ENCODE results near the gene TGFBR3L. TPM values are rescaled to one million over a fixed set of nuclear protein-coding genes. Genes with fewer than 3 reads are reported as not detected.

The TGFBR3L gene
- total and polyA plus RNA-seq, 2 of the 13 experiments (the other 11 are each of a cell fraction or from before 2014, with no cell fraction given): 0.20 to 1.0 TPM

GRCh38 chr19:7888145-7888825 is 26.3 kb upstream of the TGFBR3L start, which contains the start of gene LRRC8E (continued):
- TF ChIP-seq HMGXB3 (CRISPR knock-in tag; IDR thresholded peaks at IDR 0.05; ENCODE audit: borderline replicate concordance): no peak
- no peak for TF ChIP-seq KDM5A (IDR thresholded peaks at IDR 0.05; ENCODE audit: borderline replicate concordance, low read length)
- no peak for TF ChIP-seq ZNF281 (CRISPR knock-in tag; IDR thresholded peaks at IDR 0.05; ENCODE audit: borderline replicate concordance)
- TF ChIP-seq PHF8 (CRISPR knock-in tag; IDR thresholded peaks at IDR 0.05): peak; percentile 93
- TF ChIP-seq ZNF883 (CRISPR knock-in tag; IDR thresholded peaks at IDR 0.05; ENCODE audit: not compliant biosample characterization): peak; percentile 54
- no peak for TF ChIP-seq ZNF558 (CRISPR knock-in tag; IDR thresholded peaks at IDR 0.05; ENCODE audit: borderline replicate concordance)
- no peak for TF ChIP-seq ZNF34 (CRISPR knock-in tag; IDR thresholded peaks at IDR 0.05; ENCODE audit: borderline replicate concordance)
- TF ChIP-seq ZNF530 (CRISPR knock-in tag; IDR thresholded peaks at IDR 0.05; ENCODE audit: low read depth): no peak
- TF ChIP-seq RBAK (CRISPR knock-in tag; IDR thresholded peaks at IDR 0.05): no peak
- no peak for TF ChIP-seq HNRNPL (IDR thresholded peaks at IDR 0.05; ENCODE audit: low read depth, low read length)
- TF ChIP-seq ZNF816 (CRISPR knock-in tag; IDR thresholded peaks at IDR 0.05; ENCODE audit: borderline replicate concordance): no peak
- TF ChIP-seq BRD4 (CRISPR knock-in tag; IDR thresholded peaks at IDR 0.05): no peak
- no peak for TF ChIP-seq YEATS2 (CRISPR knock-in tag; IDR thresholded peaks at IDR 0.05; ENCODE audit: borderline replicate concordance)

Measured in HepG2 (cell line).